K562 (cell line): ENCODE results near the gene CHD1L. TPM values are rescaled to one million over a fixed set of nuclear protein-coding genes. Genes with fewer than 3 reads are reported as not detected.
"Not testable (repeated sequence)": the region's sequence is repeated elsewhere in the genome, so short reads cannot be mapped to it uniquely, and the experiment has no call there.

ENCODE experiments used
- ATAC-seq: fragments of 200-7000 bp; cut with Tn5 transposase; 3 replicates; pipeline ENCODE4 v1.9.1; 2020; ENCODE audit warnings: moderate library complexity
- BruUV-seq: library from RNA; stranded (reverse); fragments of 400-500 nt; replicated peaks from 2 replicates; lab custom pipeline; 2021; lab: Mats Ljungman, UMichigan
- CTCF ChIA-PET: fragments of 300-600 bp; formaldehyde crosslinking; extraction: SDS; loops from one replicate; lab custom pipeline; 2021; ENCODE audit warnings: low intra/inter-chr PET ratio; lab: Yijun Ruan, JAX
- POLR2A ChIA-PET: fragments of 300-600, 350-650 bp; sonication (Branson Sonifier 250); formaldehyde crosslinking; extraction: SDS; loops from one replicate; lab custom pipeline; 2021; ENCODE audit warnings: antibody characterized with exemption, inconsistent platforms; lab: Yijun Ruan, JAX
- DNase-seq, 4 experiments: peaks; one replicate each; pipeline versions ENCODE4 v3.0.0 to v3.0.0-alpha.2; 2011 to 2018; ENCODE audit warnings: low spot score in 3 of 4, mixed read lengths in 3 of 4; ENCODE audit errors: extremely low read depth in 1 of 4
- FAIRE-seq: peaks from 2 replicates; lab custom pipeline; 2011; peaks lifted over from hg19 to GRCh38; lab: Jason Lieb, UNC
- H2AFZ ChIP-seq: 2 replicates; pipeline ENCODE4 v1.6.0; 2011; ENCODE audit warnings: low read depth, low read length, control low read depth, inconsistent platforms
- H3K27ac ChIP-seq: fragments of 200-600 bp; 3 replicates; pipeline ENCODE4 v1.8.0; 2011; ENCODE audit warnings: low read depth, mild to moderate bottlenecking, control low read depth, inconsistent platforms, low read length, moderate library complexity, mixed read lengths; ENCODE audit errors: extremely low read depth
- H3K27me3 ChIP-seq, 2 experiments: fragments of 300-600 bp in 1 of 2; 2 replicates in 1 of 2; 3 replicates in 1 of 2; pipeline versions ENCODE4 v1.6.0 to v1.8.0; 2011; ENCODE audit warnings: inconsistent platforms in 2 of 2, low read length in 2 of 2, mild to moderate bottlenecking in 1 of 2, mixed read lengths in 1 of 2, moderate library complexity in 1 of 2; ENCODE audit not compliant: control insufficient read depth in 2 of 2, insufficient read depth in 2 of 2
- H3K36me3 ChIP-seq: fragments of 300-600 bp; 3 replicates; pipeline ENCODE4 v1.8.0; 2011; ENCODE audit warnings: mild to moderate bottlenecking, low read length, inconsistent platforms; ENCODE audit not compliant: control insufficient read depth, insufficient read depth
- H3K4me1 ChIP-seq, 2 experiments: fragments of 200-600 bp in 1 of 2; replicated peaks in 1 of 2; 2 replicates in 1 of 2; 3 replicates in 1 of 2; pipeline versions ENCODE4 v1.5.1 to v1.8.0; 2011; ENCODE audit warnings: inconsistent platforms in 2 of 2, low read length in 2 of 2, mild to moderate bottlenecking in 1 of 2, mixed read lengths in 1 of 2, moderate library complexity in 1 of 2; ENCODE audit not compliant: control insufficient read depth in 2 of 2, insufficient read depth in 2 of 2
- H3K4me2 ChIP-seq: 2 replicates; pipeline ENCODE4 v1.6.1; 2011; ENCODE audit warnings: low read length, control low read depth, inconsistent platforms, mixed read lengths; ENCODE audit not compliant: insufficient read depth
- H3K4me3 ChIP-seq: fragments of 200-600 bp; sonication (generic), shearing (Covaris generic); 2 replicates; pipeline ENCODE4 v1.5.1; 2016; ENCODE audit warnings: control low read depth, inconsistent platforms
- H3K79me2 ChIP-seq: fragments of 200-600 bp; 3 replicates; pipeline ENCODE4 v1.8.0; 2011; ENCODE audit warnings: low read length, inconsistent platforms; ENCODE audit not compliant: control insufficient read depth, insufficient read depth
- H3K9ac ChIP-seq, 2 experiments: 2 replicates each; pipeline versions ENCODE4 v1.6.0 to v1.6.1; 2011; ENCODE audit warnings: low read depth in 2 of 2, low read length in 2 of 2, control low read depth in 1 of 2, inconsistent platforms in 1 of 2, mild to moderate bottlenecking in 1 of 2, mixed read lengths in 1 of 2; ENCODE audit not compliant: insufficient read depth in 1 of 2
- H3K9me1 ChIP-seq: one replicate; pipeline ENCODE4 v1.6.0; 2011; ENCODE audit warnings: inconsistent platforms, mild to moderate bottlenecking, low read length, moderate library complexity; ENCODE audit not compliant: control insufficient read depth, insufficient read depth
- H3K9me3 ChIP-seq: replicated peaks from 2 replicates; pipeline ENCODE4 v1.5.1; 2011; ENCODE audit warnings: low read depth, low read length, inconsistent platforms; ENCODE audit not compliant: control insufficient read depth, insufficient read depth
- H4K20me1 ChIP-seq: replicated peaks from 2 replicates; pipeline ENCODE4 v1.6.1; 2011; ENCODE audit warnings: low read length, inconsistent platforms, mixed read lengths; ENCODE audit not compliant: control insufficient read depth, insufficient read depth
- ARHGAP35 ChIP-seq: fragments of 450-650 bp; IDR thresholded peaks from 2 replicates; pipeline ENCODE4 v1.6.1; 2018; ENCODE audit not compliant: partially characterized antibody
- CCNT2 ChIP-seq: IDR thresholded peaks from 2 replicates; pipeline ENCODE4 v1.6.1; 2011; ENCODE audit warnings: borderline replicate concordance, low read depth, mild to moderate bottlenecking, moderate library complexity, mixed read lengths, low read length; ENCODE audit not compliant: insufficient read length; ENCODE audit errors: extremely low read depth
- FOXJ3 ChIP-seq: sonication (generic); formaldehyde crosslinking; IDR thresholded peaks from 2 replicates; pipeline ENCODE4 v1.4.0; 2020; ENCODE audit warnings: mild to moderate bottlenecking, missing genetic modification reagents
- ZNF589 ChIP-seq: fragments of 200-800 bp; sonication (Bioruptor generic); IDR thresholded peaks from 2 replicates; pipeline ENCODE4 v1.6.1; 2016; ENCODE audit warnings: low read depth, missing genetic modification characterization, missing compliant biosample characterization
- WGBS: fragments of 100-300 bp; shearing (Covaris generic); methylation state at CpG from one replicate; pipeline ENCODE4 v1.1.6; 2016; ENCODE audit warnings: low coverage, mixed read lengths; ENCODE audit not compliant: insufficient coverage; ENCODE audit errors: missing lambda C conversion rate; 5-methylcytosine and 5-hydroxymethylcytosine counted together
- in situ Hi-C: fragments of 300-500 bp; cut with MboI; formaldehyde crosslinking; loops from 4 replicates; pipeline ENCODE4 v1.15.0; 2018; ENCODE audit warnings: inconsistent platforms, mixed read lengths
- intact Hi-C: fragments of 100-400 bp; cut with micrococcal nuclease; formaldehyde crosslinking; loops from 2 replicates; pipeline ENCODE4 v1.14.2; 2022
- polyA plus RNA-seq, 8 experiments: library from polyadenylated mRNA; depleted of rRNA in 4 of 8; stranded (reverse) in 5 of 8; unstranded in 3 of 8; fragments of >200 nt; fragmentation: Nextera tagmentation in 2 of 8; fragmentation: Illumina TruSeq in 1 of 8; extraction: Ambion mirVana in 2 of 8; extraction: Trizol in 1 of 8; gene quantifications; 2 replicates each; pipeline versions ENCODE4 v1.2.1 to v1.2.3, GENCODE V29; 2011 to 2014; ENCODE audit warnings: inconsistent platforms in 1 of 8, missing spikeins in 1 of 8
- total RNA-seq, 7 experiments: library from RNA; depleted of rRNA in 6 of 7; stranded (reverse); fragments of >200 nt in 6 of 7; fragmentation: Illumina TruSeq in 2 of 7; extraction: Trizol in 2 of 7; gene quantifications; 2 replicates each; pipeline versions ENCODE4 v1.2.1 to v1.2.3, GENCODE V29; 2011 to 2021; ENCODE audit warnings: low replicate concordance in 1 of 7
- TF ChIP-seq, protein P1 (sequence below): fragments of 450-650 bp; formaldehyde crosslinking; conservative IDR thresholded peaks from 2 replicates; pipeline ENCODE4 v1.4.0; 2022; ENCODE audit warnings: mild to moderate bottlenecking, missing genetic modification characterization
- TF ChIP-seq, protein P2 (sequence below): fragments of 250-450 bp; sonication (Bioruptor Pico); IDR thresholded peaks from 2 replicates; pipeline ENCODE4 v1.4.0; 2020; ENCODE audit warnings: borderline replicate concordance

Gene CHD1L
- total and polyA plus RNA-seq, 9 of the 15 experiments (the other 6 are each of a cell fraction or from before 2014, with no cell fraction given), result 25.0 to 93.3 (median 59.1) TPM

DNA sequence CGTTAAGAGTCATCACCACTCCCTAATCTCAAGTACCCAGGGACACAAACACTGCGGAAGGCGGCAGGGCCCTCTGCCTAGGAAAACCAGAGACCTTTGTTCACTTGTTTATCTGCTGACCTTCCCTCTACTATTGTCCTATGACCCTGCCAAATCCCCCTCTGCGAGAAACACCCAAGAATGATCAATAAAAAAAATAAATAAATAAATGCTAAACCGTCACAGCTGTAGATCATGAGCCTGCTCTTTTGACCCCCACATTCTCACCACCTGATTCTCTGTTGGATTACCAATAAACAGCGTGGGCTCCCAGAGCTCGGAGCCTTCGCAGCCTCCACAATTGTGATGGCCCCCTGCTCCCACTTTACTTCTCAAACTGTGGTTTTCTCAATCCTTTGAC, 8.6 kb upstream of the CHD1L start:
- H3K4me3 ChIP-seq, in situ Hi-C loops, FAIRE-seq, ATAC-seq, H4K20me1 ChIP-seq, H3K79me2 ChIP-seq, H3K9ac ChIP-seq, POLR2A ChIA-PET, BruUV-seq, H3K27ac ChIP-seq, DNase-seq, H3K4me1 ChIP-seq, H3K9me1 ChIP-seq, H3K36me3 ChIP-seq, intact Hi-C loops, H3K4me2 ChIP-seq, H3K27me3 ChIP-seq, CTCF ChIA-PET, H2AFZ ChIP-seq: not testable (repeated sequence)
- WGBS, result 8% methylated on average over 5 of the region's 8 CpGs
- H3K9me3 ChIP-seq, result peaks cover 12% of the 10 kb centered on the region

DNA sequence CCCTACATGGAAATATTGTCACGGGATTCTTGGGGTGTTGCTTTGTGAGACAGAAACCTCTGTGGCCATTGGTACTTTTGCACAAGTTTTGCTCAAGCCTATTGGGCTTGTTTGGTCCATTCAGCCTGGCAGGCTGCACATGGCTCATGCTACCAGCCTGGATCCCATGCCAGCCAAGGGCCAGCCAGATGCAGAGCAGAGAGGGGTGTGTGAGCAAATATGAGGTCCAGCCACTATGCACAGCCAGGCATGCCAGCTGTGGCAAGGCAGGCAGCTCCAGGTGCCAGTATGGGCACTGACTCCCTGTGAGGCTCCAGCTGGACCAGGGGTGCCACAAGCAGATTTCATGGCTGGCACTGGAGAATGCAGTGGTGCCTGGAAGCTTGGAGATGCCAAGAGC, 6.7 kb upstream of the CHD1L start:
- BruUV-seq, result no TSS peak
- Histone ChIP-seq H3K4me1 (no peaks in the 10 kb centered on the region), H3K9me3 (peaks cover 12% of the 10 kb centered on the region), H3K27ac (no peak overlapping the region), H2AFZ (no peak overlapping the region), H3K9ac (no peak overlapping the region), H3K4me2 (no peak overlapping the region), H3K36me3 (no peaks in the 10 kb centered on the region), H3K9me1 (no peaks in the 10 kb centered on the region), H3K27me3 (no peaks in the 10 kb centered on the region; a peak in 1 of 5 replicates), H3K79me2 (no peaks in the 10 kb centered on the region), H4K20me1 (no peaks in the 10 kb centered on the region), H3K4me3 (no peak overlapping the region)
- DNase-seq (no peak), ATAC-seq (no peak), FAIRE-seq (no peak)
- no peak for TF ChIP-seq CCNT2
- no peak for TF ChIP-seq ZNF589
- no peak for TF ChIP-seq ARHGAP35
- no peak for TF ChIP-seq FOXJ3 (CRISPR knock-in tag)
- TF ChIP-seq, protein P1, sequence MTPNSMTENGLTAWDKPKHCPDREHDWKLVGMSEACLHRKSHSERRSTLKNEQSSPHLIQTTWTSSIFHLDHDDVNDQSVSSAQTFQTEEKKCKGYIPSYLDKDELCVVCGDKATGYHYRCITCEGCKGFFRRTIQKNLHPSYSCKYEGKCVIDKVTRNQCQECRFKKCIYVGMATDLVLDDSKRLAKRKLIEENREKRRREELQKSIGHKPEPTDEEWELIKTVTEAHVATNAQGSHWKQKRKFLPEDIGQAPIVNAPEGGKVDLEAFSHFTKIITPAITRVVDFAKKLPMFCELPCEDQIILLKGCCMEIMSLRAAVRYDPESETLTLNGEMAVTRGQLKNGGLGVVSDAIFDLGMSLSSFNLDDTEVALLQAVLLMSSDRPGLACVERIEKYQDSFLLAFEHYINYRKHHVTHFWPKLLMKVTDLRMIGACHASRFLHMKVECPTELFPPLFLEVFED (CRISPR knock-in tag), result no peak
- TF ChIP-seq, protein P2, sequence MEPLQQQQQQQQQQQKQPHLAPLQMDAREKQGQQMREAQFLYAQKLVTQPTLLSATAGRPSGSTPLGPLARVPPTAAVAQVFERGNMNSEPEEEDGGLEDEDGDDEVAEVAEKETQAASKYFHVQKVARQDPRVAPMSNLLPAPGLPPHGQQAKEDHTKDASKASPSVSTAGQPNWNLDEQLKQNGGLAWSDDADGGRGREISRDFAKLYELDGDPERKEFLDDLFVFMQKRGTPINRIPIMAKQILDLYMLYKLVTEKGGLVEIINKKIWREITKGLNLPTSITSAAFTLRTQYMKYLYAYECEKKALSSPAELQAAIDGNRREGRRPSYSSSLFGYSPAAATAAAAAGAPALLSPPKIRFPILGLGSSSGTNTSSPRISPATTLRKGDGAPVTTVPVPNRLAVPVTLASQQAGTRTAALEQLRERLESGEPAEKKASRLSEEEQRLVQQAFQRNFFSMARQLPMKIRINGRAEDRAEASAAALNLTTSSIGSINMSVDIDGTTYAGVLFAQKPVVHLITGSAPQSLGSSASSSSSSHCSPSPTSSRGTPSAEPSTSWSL, result no peak
- POLR2A ChIA-PET, result no interaction called here
- intact Hi-C loops, result no loop called here
- 0% methylated on average over 1 of the region's 1 CpG for WGBS
- CTCF ChIA-PET, result no interaction called here
- in situ Hi-C loops, result no loop called here
